HG02759 (cell line): ENCODE data around the gene EPHB4.

ENCODE experiments used
- ATAC-seq: cut with Tn5 transposase; IDR thresholded peaks from one replicate; pipeline ENCODE4 v1.9.1; 2021; ENCODE audit warnings: mild to moderate bottlenecking, moderate library complexity; ENCODE audit not compliant: unreplicated experiment

EPHB4 gene

DNA sequence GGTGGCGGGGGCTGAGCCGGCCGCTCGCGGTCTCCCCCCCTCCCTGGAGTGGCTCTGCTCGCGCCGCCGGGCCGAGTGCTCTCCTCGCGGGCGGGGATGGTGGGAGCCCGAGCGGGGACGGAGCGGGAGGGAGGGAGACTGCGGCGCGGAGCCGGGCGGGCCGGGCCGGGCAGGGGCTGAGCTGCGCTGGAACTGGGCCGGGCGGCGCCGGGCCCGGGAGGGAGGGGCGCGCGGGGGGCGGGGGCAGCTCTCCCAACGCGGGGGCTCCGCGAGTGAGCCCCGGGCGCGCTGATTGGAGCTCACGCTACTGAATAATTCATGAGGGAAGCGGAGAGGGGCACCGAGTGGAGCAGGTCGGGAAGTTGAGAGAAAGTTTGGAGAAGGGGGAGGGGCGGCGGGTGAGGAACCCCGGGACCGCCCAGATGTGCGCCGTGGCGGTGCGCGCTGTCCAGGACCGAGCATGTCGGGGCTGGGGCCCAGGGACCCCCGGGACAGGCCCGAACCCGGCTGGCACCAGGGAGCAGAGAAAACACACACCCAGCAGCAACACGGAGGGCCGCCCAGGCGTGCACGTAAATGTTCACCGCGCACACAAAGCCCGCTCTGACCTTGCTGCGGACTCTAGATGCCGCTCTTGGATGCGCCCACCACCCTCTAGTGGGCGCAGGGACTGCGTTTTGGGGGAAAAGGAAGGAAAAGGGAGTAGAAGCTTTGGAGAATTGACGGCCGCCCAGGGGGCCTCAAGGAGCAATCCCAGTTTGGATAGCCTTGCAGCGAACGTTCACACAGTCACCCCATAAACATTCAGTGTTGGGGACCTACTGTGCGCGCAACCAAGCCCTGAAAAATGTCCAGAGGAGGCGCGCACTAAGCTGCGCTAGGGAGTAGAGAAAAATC, at the start of gene EPHB4:
TSS of gene EPHB4 (minus strand) at position 194 of the 897 bp plus-strand sequence. CDS start 493 bp downstream, outside the sequence.
- no peak for ATAC-seq

- peak; percentile 36 for ATAC-seq
Measured at GRCh38 chr7:100875356-100875751, 48.0 kb upstream of the EPHB4 start.

GRCh38 chr7:100874577-100875355, 47.4 kb upstream of the EPHB4 start, which contains the start of gene SRRT:
Gene SRRT, plus strand, starts transcription at chr7:100875103. Its CDS starts 488 bp downstream, at chr7:100875591.
- ATAC-seq: peak; percentile 91

DNA sequence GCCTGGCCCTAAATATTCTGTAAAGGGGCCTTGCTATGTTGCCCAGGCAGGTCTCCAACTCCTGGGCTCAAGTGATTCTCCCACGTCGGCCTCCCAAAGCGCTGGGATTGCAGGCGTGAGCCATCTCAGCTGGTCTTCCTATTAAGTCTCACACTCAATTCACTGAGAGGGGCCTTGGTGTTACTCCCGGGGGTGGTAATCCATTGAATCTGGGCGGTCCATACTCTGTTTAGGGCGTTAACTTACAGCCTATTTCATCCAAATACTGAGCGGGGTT, 46.9 kb upstream of the EPHB4 start:
- no peak for ATAC-seq

- no peak for ATAC-seq
Measured at GRCh38 chr7:100873599-100874299, 46.4 kb upstream of the EPHB4 start.

DNA sequence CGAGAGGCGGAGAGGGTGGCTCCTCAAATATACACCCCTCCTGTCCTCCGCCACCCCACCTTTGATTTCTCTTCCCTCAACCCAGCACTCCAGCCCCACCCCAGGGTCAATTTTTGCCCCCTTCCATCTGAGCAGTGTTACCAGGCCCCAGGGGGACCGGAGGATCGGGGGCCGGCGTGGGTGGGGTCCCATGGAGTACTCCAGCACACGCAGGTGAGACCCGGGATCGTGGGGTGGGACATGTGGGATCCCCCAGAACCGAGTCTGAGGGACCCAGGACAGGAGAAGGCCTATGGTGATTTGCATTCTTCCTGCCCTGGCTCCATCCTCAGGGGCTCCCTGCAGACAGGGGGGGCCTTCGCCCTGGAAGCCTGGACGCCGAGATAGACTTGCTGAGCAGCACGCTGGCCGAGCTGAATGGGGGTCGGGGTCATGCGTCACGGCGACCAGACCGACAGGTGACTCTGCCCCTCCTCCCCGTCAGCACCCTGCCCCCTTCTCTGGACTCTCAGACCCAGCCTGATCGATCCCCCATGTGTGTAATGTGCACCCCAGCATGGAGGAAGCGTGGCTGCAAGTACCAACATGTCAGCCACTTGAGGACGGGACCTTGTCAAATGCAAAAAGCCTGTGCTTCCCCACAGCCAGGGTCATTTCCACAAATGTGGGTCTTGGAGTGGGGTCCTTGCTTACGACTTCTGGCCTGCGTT, 40.6 kb upstream of the EPHB4 start:
- peak; percentile 10 for ATAC-seq

DNA sequence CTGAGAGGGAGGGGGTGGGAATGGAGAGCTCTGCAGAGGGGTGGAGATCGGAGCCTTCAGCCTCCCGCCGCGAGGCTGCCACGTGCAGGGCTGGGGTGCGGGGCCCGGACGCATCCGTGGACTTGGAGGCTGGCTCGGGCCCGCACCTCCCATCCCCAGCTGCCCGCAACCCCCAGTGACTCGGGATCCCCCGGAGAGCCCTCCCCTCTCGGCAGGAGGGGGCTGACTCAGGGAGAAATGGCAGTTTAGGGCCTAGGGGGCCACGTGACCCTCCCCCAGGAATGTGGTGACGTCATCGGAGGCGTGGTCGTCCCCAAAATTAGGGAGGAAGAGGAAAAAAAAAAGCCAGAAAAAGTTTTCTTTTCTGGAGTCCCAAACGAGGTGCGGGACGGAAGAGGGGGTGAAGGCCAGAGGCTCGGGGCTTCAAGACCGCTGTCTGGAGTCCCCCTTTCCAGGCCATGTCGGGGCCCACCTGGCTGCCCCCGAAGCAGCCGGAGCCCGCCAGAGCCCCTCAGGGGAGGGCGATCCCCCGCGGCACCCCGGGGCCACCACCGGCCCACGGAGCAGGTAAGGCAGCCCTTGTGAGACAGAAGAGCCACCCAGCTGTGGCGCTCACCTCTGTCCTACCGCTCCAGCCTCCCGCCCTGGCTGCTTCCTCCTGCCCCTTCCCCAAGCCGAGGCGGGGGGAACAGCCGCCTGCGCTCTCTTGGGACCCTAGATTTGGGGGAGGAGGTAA, 39.9 kb upstream of the EPHB4 start, which contains the start of gene TRIP6:
TSS of gene TRIP6 (plus strand) at position 348 of the 736 bp plus-strand sequence. CDS start at position 459, 111 bp downstream.
- peak; percentile 62 for ATAC-seq

GRCh38 chr7:100866729-100867039, 39.4 kb upstream of the EPHB4 start:
- ATAC-seq: no peak

- ATAC-seq: no peak
Measured at GRCh38 chr7:100865938-100866728, 38.8 kb upstream of the EPHB4 start.

GRCh38 chr7:100865372-100865911, 38.1 kb upstream of the EPHB4 start:
- no peak for ATAC-seq

- no peak for ATAC-seq
Measured at GRCh38 chr7:100864263-100864845, 37.0 kb upstream of the EPHB4 start.

GRCh38 chr7:100863406-100863950, 36.2 kb upstream of the EPHB4 start:
- no peak for ATAC-seq

- ATAC-seq: no peak
Measured at GRCh38 chr7:100861616-100861985, 34.3 kb upstream of the EPHB4 start.

DNA sequence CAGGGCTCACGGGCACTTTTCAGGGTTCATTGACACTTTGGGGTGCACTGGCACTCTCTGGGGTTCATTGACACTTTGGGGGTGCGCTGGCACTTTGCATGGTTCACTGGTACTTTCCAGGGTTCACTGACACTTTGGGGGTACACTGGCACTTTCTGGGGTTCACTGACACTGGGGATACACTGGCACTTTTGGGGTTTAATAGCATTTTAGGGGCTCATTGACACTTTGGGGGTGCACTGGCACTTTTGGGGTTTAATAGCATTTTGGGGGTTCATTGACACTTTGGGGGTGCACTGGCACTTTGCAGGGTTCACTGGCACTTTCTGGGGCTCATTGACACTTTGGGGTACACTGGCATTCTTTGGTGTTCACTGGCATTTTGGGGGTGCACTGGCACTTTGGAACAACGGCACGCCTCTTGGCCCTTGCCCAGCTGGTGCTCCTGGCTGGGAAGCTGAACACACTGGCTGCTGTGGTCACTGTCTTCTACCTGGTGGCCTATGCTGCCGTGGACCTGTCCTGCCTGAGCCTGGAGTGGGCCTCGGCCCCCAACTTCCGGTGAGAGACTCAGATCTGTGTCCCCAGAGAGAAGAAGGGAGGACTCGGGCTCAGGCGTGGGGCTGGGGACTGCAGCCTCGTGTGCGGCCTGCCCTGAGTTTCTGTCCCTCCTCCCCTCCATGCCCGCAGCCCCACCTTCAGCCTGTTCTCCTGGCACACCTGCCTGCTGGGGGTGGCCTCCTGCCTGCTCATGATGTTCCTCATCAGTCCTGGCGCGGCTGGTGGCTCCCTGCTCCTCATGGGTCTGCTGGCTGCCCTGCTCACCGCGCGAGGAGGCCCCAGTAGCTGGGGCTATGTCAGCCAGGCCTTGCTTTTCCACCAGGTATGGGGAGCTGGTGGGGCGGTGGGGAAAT, 33.6 kb upstream of the EPHB4 start:
- ATAC-seq: no peak

GRCh38 chr7:100859856-100860255, 32.5 kb upstream of the EPHB4 start:
- no peak for ATAC-seq

- ATAC-seq: no peak
Measured at GRCh38 chr7:100856871-100857282, 29.6 kb upstream of the EPHB4 start.

DNA sequence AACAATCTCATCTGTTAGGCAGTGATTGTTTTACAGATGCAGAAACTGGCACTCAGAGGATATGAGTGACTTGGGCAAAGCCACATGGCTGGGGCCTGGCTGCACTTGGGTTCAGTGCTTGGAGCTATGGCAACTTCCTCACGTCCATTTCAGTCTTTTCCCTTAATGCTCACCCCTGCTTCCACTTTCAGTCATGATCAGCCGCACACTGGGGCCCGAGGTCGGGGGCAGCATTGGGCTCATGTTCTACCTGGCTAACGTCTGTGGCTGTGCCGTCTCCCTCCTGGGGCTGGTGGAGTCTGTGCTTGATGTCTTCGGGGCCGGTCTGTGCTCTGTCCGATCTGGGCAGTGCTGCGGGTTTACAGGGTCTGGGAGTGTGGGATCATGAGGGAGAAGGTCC, 28.2 kb upstream of the EPHB4 start:
- no peak for ATAC-seq
